NCI-H2029 treated with DMSO at 0.1 percent for 48 hours (cell line): ENCODE data around the gene CDH23.

Source experiments
- DNase-seq: peaks from one replicate; lab custom pipeline; 2025; lab: John Stamatoyannopoulos, UW

CDH23 gene

DNA sequence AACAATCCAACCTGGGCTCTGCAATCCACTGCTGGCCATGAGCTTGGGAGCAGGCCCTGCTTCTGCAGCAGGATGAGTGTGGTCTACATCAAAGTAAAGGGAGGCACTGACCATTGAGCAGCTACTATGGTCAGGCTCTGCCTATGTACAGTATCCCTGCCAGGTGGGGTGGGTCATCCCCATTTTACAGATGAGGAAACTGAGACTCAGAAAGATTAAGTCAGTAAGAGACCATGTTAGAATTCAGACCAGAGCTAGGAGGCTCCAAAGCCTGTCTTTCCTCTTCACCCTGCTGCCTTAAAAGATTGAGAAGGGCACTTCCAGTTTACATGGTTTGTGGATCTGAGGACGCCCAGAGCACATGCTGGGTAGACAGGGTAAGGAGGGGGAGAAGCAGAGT, 27.1 kb upstream of the CDH23 start:
- DNase-seq = no peak

DNA sequence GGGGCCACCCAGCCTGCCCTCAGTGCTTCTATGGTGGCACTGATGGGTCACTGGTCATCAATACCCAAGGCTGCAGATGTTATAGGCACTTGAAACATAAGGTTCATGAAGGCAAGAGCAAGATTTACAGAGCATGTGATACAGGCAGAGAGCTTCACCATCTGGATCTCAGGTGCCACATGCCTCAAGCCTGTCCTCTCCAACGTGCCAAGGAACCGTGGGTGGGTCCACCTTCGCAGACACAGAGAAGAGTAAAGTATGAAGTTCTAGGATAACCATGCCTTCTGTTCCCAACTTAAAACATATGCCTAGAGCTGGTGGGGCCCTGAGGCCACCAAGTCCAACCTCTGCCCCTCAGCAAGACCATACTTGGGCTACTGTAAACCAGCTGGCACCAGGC, 26.7 kb upstream of the CDH23 start:
- DNase-seq = no peak

DNA sequence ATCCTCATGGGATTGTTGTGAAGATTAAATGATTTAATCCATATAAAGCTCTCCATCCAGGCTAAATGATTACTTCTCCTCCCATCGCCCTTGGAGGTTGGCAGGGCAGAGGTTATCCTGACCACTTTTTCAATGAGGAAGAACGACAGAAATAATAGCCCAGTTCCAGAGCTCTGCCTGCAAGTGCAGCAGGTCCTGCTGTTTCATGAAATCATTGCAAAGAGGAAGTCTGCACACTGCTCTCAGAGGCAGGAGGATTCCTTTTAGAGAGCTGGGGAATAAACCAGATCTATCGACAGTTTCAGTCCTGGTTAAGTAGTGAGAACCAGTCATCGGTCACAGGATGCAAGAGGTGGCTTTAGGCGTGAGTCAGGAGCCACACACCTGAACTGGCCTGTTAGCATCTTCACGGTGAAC, 25.0 kb upstream of the CDH23 start:
- no peak for DNase-seq

DNA sequence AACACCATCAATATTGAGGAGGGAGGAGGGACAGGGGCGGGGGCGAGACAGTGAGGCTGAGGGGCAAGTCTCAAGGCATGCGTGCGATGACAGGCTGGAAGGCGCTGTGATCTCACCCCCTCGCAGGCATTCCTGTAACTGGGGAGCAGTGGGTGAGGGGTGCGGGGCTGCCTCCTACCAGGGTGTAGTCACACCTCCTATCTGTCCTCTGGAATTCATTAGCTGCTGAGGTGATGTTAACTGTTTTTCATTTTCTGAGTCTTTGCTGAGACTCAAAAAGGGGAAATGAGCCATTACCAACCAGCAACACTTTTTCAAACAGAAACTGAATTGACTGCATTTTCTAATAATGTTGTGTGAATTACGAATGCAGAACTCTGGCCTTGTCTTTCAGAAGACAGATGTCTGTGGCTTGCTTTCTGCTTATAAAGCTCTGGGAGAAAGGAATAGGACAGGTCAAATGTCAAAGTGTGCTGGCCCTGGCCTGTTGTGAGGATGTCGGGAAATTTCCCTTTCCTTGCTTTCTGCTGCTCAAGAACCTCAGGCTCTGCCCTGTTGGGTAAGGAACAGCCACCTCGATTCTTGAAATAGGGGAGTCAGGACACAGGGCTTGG, 23.7 kb upstream of the CDH23 start:
- no peak for DNase-seq

DNA sequence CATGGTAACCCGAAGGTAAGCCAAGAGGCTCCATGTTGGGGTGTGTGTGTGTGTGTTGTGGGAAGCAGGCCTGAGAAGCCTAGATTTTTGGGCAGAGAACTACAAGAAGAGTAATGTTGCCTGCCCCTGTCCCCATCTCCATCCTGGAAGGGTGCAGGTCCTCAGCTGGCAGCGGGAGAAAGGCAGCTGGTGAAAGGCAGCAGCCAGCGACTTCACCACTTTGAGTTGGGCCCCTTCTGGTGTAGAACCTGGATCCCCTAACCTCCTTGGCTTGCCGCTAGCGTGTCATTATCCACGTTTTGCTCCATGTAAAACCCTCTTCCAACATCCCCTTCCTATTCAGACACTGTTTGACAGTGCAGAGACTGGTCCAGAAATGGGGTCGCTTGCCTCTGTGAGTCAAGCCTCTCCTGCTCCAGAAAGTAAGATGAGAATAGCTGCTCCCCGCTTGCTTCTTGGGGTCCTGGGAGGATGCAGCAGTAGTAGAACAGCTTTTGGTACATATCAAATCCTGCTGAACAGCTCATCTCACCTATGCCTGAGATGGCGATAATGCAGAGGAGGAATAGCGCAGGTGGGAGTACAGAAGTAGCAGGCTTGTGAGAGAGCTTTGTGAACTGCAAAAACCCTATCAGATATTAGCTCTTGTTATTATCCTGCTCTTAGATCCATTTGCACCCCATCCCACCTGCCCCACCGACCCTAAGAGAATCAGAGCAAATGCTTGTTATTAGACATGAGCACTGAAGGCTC, 22.1 kb upstream of the CDH23 start:
- DNase-seq = no peak

- no peak for DNase-seq
These were observed 20.8 kb upstream of the CDH23 start for GRCh38 chr10:71375952-71376351.

DNA sequence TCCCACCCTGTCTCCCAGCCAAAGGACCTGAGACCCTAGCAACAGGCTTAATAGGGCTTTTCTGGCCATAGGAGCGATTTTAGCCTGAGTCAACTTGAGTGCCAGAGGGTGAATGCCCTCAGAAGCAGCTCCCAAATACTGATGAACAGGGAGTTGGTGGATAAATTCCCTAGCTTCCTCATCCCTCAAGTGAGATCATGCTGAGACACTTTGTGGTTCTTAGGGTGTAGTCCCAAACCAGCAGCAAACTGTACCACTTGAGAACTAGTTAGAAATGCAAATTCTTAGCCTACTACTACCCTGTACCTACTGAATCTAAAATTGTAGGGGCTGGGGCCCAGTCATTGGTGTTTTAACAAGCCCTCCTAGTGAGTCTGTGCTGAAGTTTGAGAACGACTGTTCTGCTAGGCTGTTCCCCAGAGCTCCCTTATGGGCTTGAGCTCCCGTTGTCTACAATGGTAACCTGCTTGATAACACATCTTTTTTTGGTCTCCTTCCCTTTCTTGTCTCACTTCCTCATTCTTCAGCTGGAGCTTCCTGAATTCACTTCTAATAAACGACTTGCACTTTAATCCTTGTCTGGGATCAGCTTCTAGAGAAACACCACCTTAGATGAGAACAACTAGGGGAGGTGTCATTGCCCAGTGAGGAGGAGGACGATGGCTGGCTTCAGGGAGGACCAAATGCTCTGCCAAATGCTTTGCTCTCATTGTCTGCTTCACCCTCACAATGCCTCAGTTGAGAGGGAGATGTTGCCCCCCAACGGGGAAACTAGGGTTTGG, 18.2 kb upstream of the CDH23 start:
- DNase-seq = no peak

DNA sequence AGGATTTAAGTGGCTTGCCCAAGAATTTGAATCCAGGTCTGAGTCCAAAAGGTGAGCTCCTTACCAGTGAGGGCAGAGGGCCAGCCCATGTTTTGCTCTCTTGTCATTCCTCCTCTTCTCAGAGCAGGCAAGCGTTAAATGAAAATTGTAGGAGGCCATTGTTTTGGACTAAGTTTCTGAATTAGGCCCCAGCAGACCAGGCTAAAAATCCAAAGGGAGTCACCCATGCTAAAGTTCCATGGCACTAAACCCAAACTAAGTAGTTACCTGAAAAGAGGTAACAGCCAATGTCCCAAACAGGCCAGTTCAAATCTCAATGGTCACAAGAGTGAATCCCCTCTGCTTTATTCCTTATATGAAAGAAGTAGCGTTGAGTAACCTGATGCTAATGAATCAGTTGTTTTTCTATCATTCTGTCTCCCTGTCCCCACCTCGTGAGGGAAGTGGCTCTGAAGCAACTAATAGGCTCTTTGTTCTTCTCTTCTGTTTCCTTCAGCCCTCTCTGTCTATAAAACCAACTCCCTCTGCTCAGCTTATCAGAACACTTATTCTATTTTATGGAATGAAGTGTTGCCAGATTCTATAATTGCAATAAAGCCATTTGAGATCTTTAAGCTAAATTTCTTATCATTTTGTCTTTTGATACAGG, 17.5 kb upstream of the CDH23 start:
- DNase-seq = no peak

DNA sequence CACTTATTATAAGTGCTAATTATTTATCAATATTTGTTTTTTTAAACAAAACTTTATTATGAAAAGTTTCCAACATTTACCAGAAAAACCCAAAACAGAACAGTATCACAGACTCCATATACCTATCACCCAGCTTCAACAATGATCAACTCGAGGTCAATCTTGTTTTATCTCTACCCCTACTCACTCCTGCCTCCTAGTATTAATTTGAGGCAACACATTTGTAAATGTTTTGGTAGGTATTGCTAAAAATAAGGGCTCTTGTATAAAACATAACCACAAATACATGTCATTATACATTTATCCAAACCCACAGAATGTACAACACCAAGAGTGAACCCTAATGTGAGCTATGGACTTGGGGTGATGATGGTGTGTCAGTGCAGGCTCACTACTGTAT, 15.9 kb upstream of the CDH23 start:
- DNase-seq = no peak

GRCh38 chr10:71381611-71382010, 15.1 kb upstream of the CDH23 start:
- no peak for DNase-seq

- no peak for DNase-seq
These were observed 14.7 kb upstream of the CDH23 start for GRCh38 chr10:71382028-71382427.

- DNase-seq = no peak
These were observed 14.0 kb upstream of the CDH23 start for GRCh38 chr10:71382757-71383156.

DNA sequence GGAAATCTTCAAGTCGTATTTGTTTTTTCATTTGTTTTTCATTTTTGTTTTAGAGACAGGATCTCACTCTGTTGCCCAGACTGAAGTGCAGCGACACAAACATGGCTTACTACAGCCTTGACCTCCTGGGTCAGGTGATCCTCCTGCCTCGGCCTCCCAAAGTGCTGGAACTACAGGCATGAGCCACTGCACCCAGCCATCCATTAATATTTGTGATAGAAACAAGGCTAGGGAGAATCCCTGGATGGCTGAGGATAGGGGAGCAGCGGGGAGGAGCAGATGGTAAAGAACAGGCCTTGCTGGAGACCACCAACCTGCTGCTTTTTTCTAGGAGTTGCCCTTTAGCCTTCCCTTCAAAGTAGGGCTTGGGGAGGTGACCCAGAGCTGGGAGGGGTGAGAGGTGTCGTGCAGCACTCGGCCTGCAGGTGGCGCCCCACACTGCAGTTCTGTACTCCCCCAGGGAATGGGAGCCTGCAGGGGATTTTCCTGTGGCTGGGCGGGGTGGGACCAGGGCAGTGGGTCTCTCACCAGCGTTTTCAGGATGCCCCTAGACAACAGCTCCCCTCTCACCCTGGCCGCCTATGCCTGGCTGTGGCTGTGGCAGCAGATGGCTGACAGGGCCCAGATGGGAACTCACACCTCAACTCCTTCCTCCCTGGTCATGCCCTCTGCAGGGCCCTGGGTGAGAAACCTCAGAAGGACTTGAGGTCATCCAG, 12.6 kb upstream of the CDH23 start:
- no peak for DNase-seq

DNA sequence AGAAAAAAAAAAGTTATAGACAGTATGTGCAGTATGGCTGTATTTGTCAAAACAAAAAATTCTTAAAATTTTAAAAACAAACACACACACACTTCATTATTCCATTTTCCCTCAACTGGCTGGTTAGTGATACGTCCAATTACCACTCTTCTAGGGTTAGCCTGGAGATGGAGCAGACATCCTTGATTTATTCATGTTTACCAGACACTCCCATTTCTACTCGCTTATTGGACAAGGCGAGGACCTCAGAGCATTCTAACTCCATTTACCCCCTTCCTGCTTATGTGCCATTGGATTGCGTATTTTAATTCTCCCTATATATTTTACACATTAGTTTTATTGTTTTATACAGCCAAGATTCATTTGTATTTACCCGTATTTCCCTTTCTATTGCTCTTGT, 8.5 kb upstream of the CDH23 start:
- no peak for DNase-seq

GRCh38 chr10:71388583-71389310, 8.0 kb upstream of the CDH23 start:
- DNase-seq = no peak

- no peak for DNase-seq
These were observed 6.8 kb upstream of the CDH23 start for GRCh38 chr10:71389768-71390460.

- DNase-seq = no peak
These were observed 6.3 kb upstream of the CDH23 start for GRCh38 chr10:71390461-71390835.

GRCh38 chr10:71390921-71391690, 5.6 kb upstream of the CDH23 start:
- DNase-seq = no peak

- peak; percentile 0 for DNase-seq
These were observed 5.0 kb upstream of the CDH23 start for GRCh38 chr10:71391701-71392100.

DNA sequence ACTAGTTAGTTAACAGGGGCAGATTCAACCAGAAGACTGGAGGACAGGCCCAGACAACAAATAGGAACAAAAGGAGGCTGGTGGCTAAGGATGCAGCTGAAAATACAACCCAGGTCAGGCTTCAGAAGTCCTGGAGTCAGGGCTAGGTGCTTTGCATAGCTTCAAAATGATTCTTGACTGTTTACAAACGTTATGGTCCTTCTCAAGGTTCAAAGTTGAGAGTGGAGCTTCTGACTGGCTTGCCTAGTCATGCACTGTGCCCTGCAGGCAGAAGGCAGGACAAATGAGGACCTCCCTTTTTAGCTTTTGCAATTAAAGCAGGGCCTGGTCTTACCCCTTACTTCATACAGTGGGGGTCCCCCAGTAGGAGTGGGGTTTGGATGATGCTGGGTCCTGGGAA, 4.4 kb upstream of the CDH23 start:
- DNase-seq = no peak
